B cell (primary cell): ENCODE results near the gene CHD5. TPM values are rescaled to one million over a fixed set of nuclear protein-coding genes. Genes with fewer than 3 reads are reported as not detected.

Source experiments
- ATAC-seq: fragments of 200-7000 bp; cut with Tn5 transposase; one replicate; pipeline ENCODE4 v1.10.0; 2021; ENCODE audit warnings: low read depth, mild to moderate bottlenecking, moderate number of reproducible peaks, moderate library complexity
- CTCF ChIA-PET: fragments of 350-600 bp; sonication (Branson Sonifier 250); formaldehyde crosslinking; loops from one replicate; lab custom pipeline; 2021; ENCODE audit warnings: antibody characterized with exemption, inconsistent platforms; lab: Charles Lee
- POLR2A ChIA-PET: fragments of 350-600 bp; sonication (Branson Sonifier 250); formaldehyde crosslinking; loops from one replicate; lab custom pipeline; 2021; ENCODE audit warnings: antibody characterized with exemption; lab: Charles Lee
- DNase-seq: peaks from one replicate; pipeline ENCODE4 v3.0.0; 2013
- H2AFZ ChIP-seq: 2 replicates; pipeline ENCODE4 v1.6.1; 2012; ENCODE audit warnings: mild to moderate bottlenecking, low read depth, low read length; ENCODE audit not compliant: insufficient read depth, poor library complexity, severe bottlenecking
- H3K27ac ChIP-seq, 2 donors: 1 replicate in 1 of 2; 2 replicates in 1 of 2; pipeline ENCODE4 v1.5.1; 2012 to 2013; ENCODE audit warnings: low read length in 2 of 2, mild to moderate bottlenecking in 2 of 2, moderate library complexity in 1 of 2
- H3K27me3 ChIP-seq, 4 experiments: fragments of 200-600 bp in 1 of 4; sonication (generic) in 1 of 4; replicated peaks in 1 of 4; 1 replicate in 2 of 4; 2 replicates in 2 of 4; pipeline versions ENCODE4 v1.6.1 to v1.7.0; 2013 to 2016; ENCODE audit warnings: low read length in 3 of 4, mild to moderate bottlenecking in 2 of 4, mixed read lengths in 1 of 4, moderate library complexity in 1 of 4; ENCODE audit not compliant: insufficient read depth in 4 of 4, control insufficient read depth in 3 of 4; ENCODE audit errors: control extremely low read depth in 1 of 4
- H3K36me3 ChIP-seq, 2 experiments: replicated peaks in 1 of 2; 1 replicate in 1 of 2; 2 replicates in 1 of 2; pipeline versions ENCODE4 v1.6.1 to v1.7.1; 2013; ENCODE audit warnings: low read length in 1 of 2; ENCODE audit not compliant: insufficient read depth in 2 of 2, control insufficient read depth in 1 of 2; ENCODE audit errors: control extremely low read depth in 1 of 2, extremely low read depth in 1 of 2
- H3K4me1 ChIP-seq, 2 donors: fragments of 200-600 bp in 1 of 2; sonication (generic) in 1 of 2; 1 replicate in 1 of 2; 2 replicates in 1 of 2; pipeline versions ENCODE4 v1.5.1 to v1.6.1; 2013 to 2017; ENCODE audit warnings: low read length in 2 of 2; ENCODE audit not compliant: control insufficient read depth in 2 of 2, insufficient read depth in 2 of 2
- H3K4me2 ChIP-seq: replicated peaks from 2 replicates; pipeline ENCODE3; 2012; ENCODE audit warnings: mild to moderate bottlenecking, low read depth, low read length; ENCODE audit not compliant: poor library complexity, severe bottlenecking
- H3K4me3 ChIP-seq, 5 experiments: fragments of 200-600 bp in 1 of 5; sonication (generic) in 1 of 5; 1 replicate in 3 of 5; 2 replicates in 2 of 5; pipeline versions ENCODE4 v1.5.1 to v1.7.0; 2011 to 2016; ENCODE audit warnings: low read length in 4 of 5, mild to moderate bottlenecking in 4 of 5, low read depth in 2 of 5, control low read depth in 1 of 5, moderate library complexity in 1 of 5; ENCODE audit not compliant: insufficient read depth in 1 of 5; ENCODE audit errors: control extremely low read depth in 1 of 5, extremely low read depth in 1 of 5
- H3K79me2 ChIP-seq: fragments of 200-600 bp; sonication (generic); one replicate; pipeline ENCODE4 v1.6.0; 2016; ENCODE audit warnings: low read length; ENCODE audit not compliant: control insufficient read depth, insufficient read depth
- H3K9ac ChIP-seq: fragments of 200-600 bp; sonication (generic); 2 replicates; pipeline ENCODE4 v1.6.1; 2017; ENCODE audit warnings: mild to moderate bottlenecking, low read length, moderate library complexity
- H3K9me3 ChIP-seq, 3 donors: one replicate each; pipeline versions ENCODE4 v1.6.1 to v1.7.1; 2013; ENCODE audit warnings: low read length in 2 of 3; ENCODE audit not compliant: control insufficient read depth in 2 of 3, insufficient read depth in 1 of 3; ENCODE audit errors: control extremely low read depth in 1 of 3
- H4K20me1 ChIP-seq: 2 replicates; pipeline ENCODE4 v1.6.0; 2012; ENCODE audit warnings: mild to moderate bottlenecking, low read length; ENCODE audit not compliant: insufficient read depth, control insufficient read depth, poor library complexity, severe bottlenecking
- H3K27ac Mint-ChIP-seq: one replicate; pipeline ENCODE4 v1.8.0; 2021; ENCODE audit warnings: mixed read lengths
- H3K27me3 Mint-ChIP-seq: one replicate; pipeline ENCODE4 v1.8.0; 2021; ENCODE audit warnings: mixed read lengths
- H3K4me1 Mint-ChIP-seq: one replicate; pipeline ENCODE4 v1.8.0; 2021; ENCODE audit warnings: mixed read lengths
- H3K4me3 Mint-ChIP-seq: one replicate; pipeline ENCODE4 v1.8.0; 2021; ENCODE audit warnings: mixed read lengths
- H3K9me3 Mint-ChIP-seq: one replicate; pipeline ENCODE4 v1.8.0; 2022; ENCODE audit warnings: mixed read lengths; ENCODE audit not compliant: insufficient read depth
- CTCF ChIP-seq: fragments of 200-600 bp; IDR thresholded peaks from one replicate; pipeline ENCODE4 v1.8.0; 2022; ENCODE audit warnings: antibody characterized with exemption, mild to moderate bottlenecking
- EZH2 ChIP-seq: IDR thresholded peaks from 2 replicates; pipeline ENCODE4 v1.6.1; 2012; ENCODE audit warnings: borderline replicate concordance, low read depth, mild to moderate bottlenecking, moderate library complexity, low read length; ENCODE audit not compliant: insufficient read depth, poor library complexity, severe bottlenecking
- WGBS: methylation state at CpG from one replicate; pipeline ENCODE4 v1.1.5; 2013; ENCODE audit warnings: missing lambda C conversion rate; ENCODE audit not compliant: insufficient coverage; 5-methylcytosine and 5-hydroxymethylcytosine counted together
- intact Hi-C: fragments of 100-400 bp; cut with micrococcal nuclease; formaldehyde crosslinking; loops from one replicate; pipeline ENCODE4 v1.10.0; 2022
- polyA plus RNA-seq: library from polyadenylated mRNA; depleted of rRNA; stranded (reverse); fragments of >200 nt; gene quantifications from 2 replicates; pipeline ENCODE4 v1.2.3, GENCODE V29; 2012
- total RNA-seq, 2 donors: library from RNA; stranded (reverse); fragments of 120-200 nt in 1 of 2; gene quantifications; 1 replicate in 1 of 2; 2 replicates in 1 of 2; pipeline versions ENCODE4 v1.2.3 to v1.2.4, GENCODE V29; 2013 to 2022

Gene CHD5
- total and polyA plus RNA-seq, 2 donors (not counting 1 experiment from before 2014, with no cell fraction given) = 0.18 to 0.20 TPM

GRCh38 chr1:6124341-6124740 lies 55.8 kb downstream of the CHD5 start:
- intact Hi-C loops = no loop called here
- H3K4me1 ChIP-seq = no peaks in the 10 kb centered on the region
- no peak overlapping the region for H3K27ac ChIP-seq
- DNase-seq = no peak
- Mint-ChIP-seq H3K27ac (no peak overlapping the region), H3K9me3 (no peaks in the 10 kb centered on the region), H3K4me1 (peaks cover 3% of the 10 kb centered on the region), H3K27me3 (peaks cover 10% of the 10 kb centered on the region), H3K4me3 (no peak overlapping the region)
- no peak overlapping the region for H3K9ac ChIP-seq
- peaks cover 0 to 8% (median 0%) of the 10 kb centered on the region in 4 experiments for H3K27me3 ChIP-seq
- no peaks in the 10 kb centered on the region for H4K20me1 ChIP-seq
- peaks cover 0 to 7% (median 0%) of the 10 kb centered on the region in 3 donors for H3K9me3 ChIP-seq
- 97% methylated on average over 8 of the region's 12 CpGs for WGBS
- no peak for ATAC-seq
- ChIA-PET POLR2A (no interaction called here), CTCF (no interaction called here)
- H3K36me3 ChIP-seq = no peaks in the 10 kb centered on the region
- H3K4me3 ChIP-seq = no peak overlapping the region
- H2AFZ ChIP-seq = no peak overlapping the region
- H3K4me2 ChIP-seq = no peak overlapping the region
- H3K79me2 ChIP-seq = no peaks in the 10 kb centered on the region
- TF ChIP-seq EZH2 = no peak
- no peak for TF ChIP-seq CTCF

GRCh38 chr1:6123816-6124215 lies 56.3 kb downstream of the CHD5 start:
- no peak overlapping the region for H3K4me3 Mint-ChIP-seq
- Histone ChIP-seq H3K4me2 (no peak overlapping the region), H2AFZ (no peak overlapping the region), H4K20me1 (no peaks in the 10 kb centered on the region), H3K4me1 (no peaks in the 10 kb centered on the region), H3K36me3 (no peaks in the 10 kb centered on the region), H3K27me3 (peaks cover 0 to 8% (median 0%) of the 10 kb centered on the region in 4 experiments), H3K4me3 (no peak overlapping the region), H3K79me2 (no peaks in the 10 kb centered on the region), H3K27ac (no peak overlapping the region), H3K9ac (no peak overlapping the region), H3K9me3 (peaks cover 0 to 7% (median 0%) of the 10 kb centered on the region in 3 donors)
- CTCF ChIA-PET = no interaction called here
- no peaks in the 10 kb centered on the region for H3K9me3 Mint-ChIP-seq
- no peak for DNase-seq
- H3K27ac Mint-ChIP-seq = no peak overlapping the region
- intact Hi-C loops = no loop called here
- H3K4me1 Mint-ChIP-seq = peaks cover 3% of the 10 kb centered on the region
- 50% methylated on average over 9 of the region's 10 CpGs for WGBS
- peaks cover 10% of the 10 kb centered on the region for H3K27me3 Mint-ChIP-seq
- TF ChIP-seq CTCF (no peak), EZH2 (no peak)
- POLR2A ChIA-PET = no interaction called here
- no peak for ATAC-seq
